Stimulated activated memory B cell treated with anti-CD40 and anti-IgM and Interleukin-4, amounts not matched to agents 10 μg/mL and 1 μg/mL and 100 μg/mL, for 72 hours (primary cell): ENCODE data around the gene PCDH10.

ENCODE experiments used
- ATAC-seq: fragments of 150-1000 bp; cut with Tn5 transposase; 2 replicates; pipeline ENCODE4 v1.10.0; 2021
- H3K27ac Mint-ChIP-seq: one replicate; pipeline ENCODE4 v1.8.0; 2022; ENCODE audit warnings: mild to moderate bottlenecking, mixed read lengths
- H3K27me3 Mint-ChIP-seq: one replicate; pipeline ENCODE4 v1.8.0; 2022; ENCODE audit warnings: mixed read lengths
- H3K36me3 Mint-ChIP-seq: one replicate; pipeline ENCODE4 v1.8.0; 2022; ENCODE audit warnings: mixed read lengths
- H3K4me1 Mint-ChIP-seq: one replicate; pipeline ENCODE4 v1.8.0; 2022; ENCODE audit warnings: mixed read lengths
- H3K4me3 Mint-ChIP-seq: one replicate; pipeline ENCODE4 v1.8.0; 2022; ENCODE audit warnings: mild to moderate bottlenecking, moderate library complexity, mixed read lengths
- H3K9me3 Mint-ChIP-seq: one replicate; pipeline ENCODE4 v1.8.0; 2022; ENCODE audit warnings: mixed read lengths

Gene PCDH10

GRCh38 chr4:133148690-133149363, at the start of gene PCDH10:
Gene PCDH10, plus strand, starts transcription at chr4:133149294. Its CDS starts 847 bp downstream, at chr4:133150141.
- H3K4me1 Mint-ChIP-seq, result no peaks in the 10 kb centered on the region
- H3K27ac Mint-ChIP-seq, result no peak within 1 kb of the TSS
- no peaks in the 10 kb centered on the region for H3K9me3 Mint-ChIP-seq
- H3K4me3 Mint-ChIP-seq, result peak within 1 kb of the TSS; percentile 66
- no peak for ATAC-seq
- no peaks in the 10 kb centered on the region for H3K36me3 Mint-ChIP-seq
- peaks cover 69% of the 10 kb centered on the region for H3K27me3 Mint-ChIP-seq

- Mint-ChIP-seq H3K4me3 (no peak overlapping the region), H3K9me3 (peaks cover 3% of the 10 kb centered on the region), H3K36me3 (no peaks in the 10 kb centered on the region), H3K27ac (no peak overlapping the region), H3K27me3 (no peaks in the 10 kb centered on the region), H3K4me1 (no peaks in the 10 kb centered on the region)
- ATAC-seq, result no peak
These were observed 47.1 kb upstream of the PCDH10 start for GRCh38 chr4:133102043-133102442.

- Mint-ChIP-seq H3K4me1 (no peaks in the 10 kb centered on the region), H3K4me3 (no peak overlapping the region), H3K27me3 (no peaks in the 10 kb centered on the region), H3K9me3 (peaks cover 3% of the 10 kb centered on the region), H3K36me3 (no peaks in the 10 kb centered on the region), H3K27ac (no peak overlapping the region)
- no peak for ATAC-seq
These were observed 46.3 kb upstream of the PCDH10 start for GRCh38 chr4:133102612-133103409.

GRCh38 chr4:133112641-133113040, 36.5 kb upstream of the PCDH10 start:
- Mint-ChIP-seq H3K4me3 (no peak overlapping the region), H3K4me1 (no peaks in the 10 kb centered on the region), H3K27ac (no peak overlapping the region), H3K27me3 (no peaks in the 10 kb centered on the region), H3K36me3 (no peaks in the 10 kb centered on the region), H3K9me3 (no peaks in the 10 kb centered on the region)
- ATAC-seq, result no peak

- no peak for ATAC-seq
These were observed 24.3 kb upstream of the PCDH10 start for GRCh38 chr4:133124746-133125145.

GRCh38 chr4:133127500-133127899, 21.6 kb upstream of the PCDH10 start:
- Mint-ChIP-seq H3K27ac (no peak overlapping the region), H3K4me3 (no peak overlapping the region), H3K36me3 (no peaks in the 10 kb centered on the region), H3K27me3 (no peaks in the 10 kb centered on the region), H3K9me3 (peaks cover 3% of the 10 kb centered on the region), H3K4me1 (no peaks in the 10 kb centered on the region)
- ATAC-seq, result no peak

More at GRCh38 chr4:133124746-133125145, 24.3 kb upstream of the PCDH10 start:
- peaks cover 3% of the 10 kb centered on the region for H3K9me3 Mint-ChIP-seq
- H3K4me1 Mint-ChIP-seq, result no peaks in the 10 kb centered on the region
- no peaks in the 10 kb centered on the region for H3K27me3 Mint-ChIP-seq
- H3K36me3 Mint-ChIP-seq, result no peaks in the 10 kb centered on the region
- no peak overlapping the region for H3K27ac Mint-ChIP-seq
- no peak overlapping the region for H3K4me3 Mint-ChIP-seq

- no peak overlapping the region for H3K4me3 Mint-ChIP-seq
- H3K4me1 Mint-ChIP-seq, result no peaks in the 10 kb centered on the region
- peaks cover 3% of the 10 kb centered on the region for H3K9me3 Mint-ChIP-seq
- no peak for ATAC-seq
- H3K36me3 Mint-ChIP-seq, result no peaks in the 10 kb centered on the region
- H3K27ac Mint-ChIP-seq, result no peak overlapping the region
- no peaks in the 10 kb centered on the region for H3K27me3 Mint-ChIP-seq
These were observed 19.9 kb upstream of the PCDH10 start for GRCh38 chr4:133129237-133129636.

- ATAC-seq, result no peak
- no peaks in the 10 kb centered on the region for H3K27me3 Mint-ChIP-seq
- no peak overlapping the region for H3K4me3 Mint-ChIP-seq
- H3K9me3 Mint-ChIP-seq, result peaks cover 3% of the 10 kb centered on the region
- no peaks in the 10 kb centered on the region for H3K36me3 Mint-ChIP-seq
- no peaks in the 10 kb centered on the region for H3K4me1 Mint-ChIP-seq
- H3K27ac Mint-ChIP-seq, result no peak overlapping the region
These were observed 18.9 kb upstream of the PCDH10 start for GRCh38 chr4:133130171-133130570.

GRCh38 chr4:133131829-133132460, 17.1 kb upstream of the PCDH10 start:
- no peak overlapping the region for H3K27ac Mint-ChIP-seq
- no peaks in the 10 kb centered on the region for H3K4me1 Mint-ChIP-seq
- no peaks in the 10 kb centered on the region for H3K9me3 Mint-ChIP-seq
- H3K27me3 Mint-ChIP-seq, result no peaks in the 10 kb centered on the region
- no peaks in the 10 kb centered on the region for H3K36me3 Mint-ChIP-seq
- H3K4me3 Mint-ChIP-seq, result no peak overlapping the region
- no peak for ATAC-seq

GRCh38 chr4:133136833-133137232, 12.3 kb upstream of the PCDH10 start:
- Mint-ChIP-seq H3K36me3 (no peaks in the 10 kb centered on the region), H3K27me3 (no peaks in the 10 kb centered on the region), H3K9me3 (no peaks in the 10 kb centered on the region), H3K4me1 (no peaks in the 10 kb centered on the region), H3K4me3 (no peak overlapping the region), H3K27ac (no peak overlapping the region)
- ATAC-seq, result no peak

- no peak overlapping the region for H3K27ac Mint-ChIP-seq
- H3K36me3 Mint-ChIP-seq, result no peaks in the 10 kb centered on the region
- no peaks in the 10 kb centered on the region for H3K27me3 Mint-ChIP-seq
- no peak overlapping the region for H3K4me3 Mint-ChIP-seq
- ATAC-seq, result no peak
- no peaks in the 10 kb centered on the region for H3K9me3 Mint-ChIP-seq
- H3K4me1 Mint-ChIP-seq, result no peaks in the 10 kb centered on the region
These were observed 11.5 kb upstream of the PCDH10 start for GRCh38 chr4:133137571-133137970.

- Mint-ChIP-seq H3K4me1 (no peaks in the 10 kb centered on the region), H3K27ac (no peak overlapping the region), H3K36me3 (no peaks in the 10 kb centered on the region), H3K9me3 (no peaks in the 10 kb centered on the region), H3K4me3 (no peak overlapping the region), H3K27me3 (peaks cover 31% of the 10 kb centered on the region)
- no peak for ATAC-seq
These were observed 5.2 kb upstream of the PCDH10 start for GRCh38 chr4:133143775-133144430.

GRCh38 chr4:133145241-133145640, 3.9 kb upstream of the PCDH10 start:
- Mint-ChIP-seq H3K4me3 (no peak overlapping the region), H3K27me3 (peaks cover 43% of the 10 kb centered on the region), H3K27ac (no peak overlapping the region), H3K36me3 (no peaks in the 10 kb centered on the region), H3K9me3 (no peaks in the 10 kb centered on the region), H3K4me1 (no peaks in the 10 kb centered on the region)
- no peak for ATAC-seq

GRCh38 chr4:133145758-133146573, 3.1 kb upstream of the PCDH10 start:
- H3K36me3 Mint-ChIP-seq, result no peaks in the 10 kb centered on the region
- H3K27ac Mint-ChIP-seq, result no peak overlapping the region
- ATAC-seq, result no peak
- peaks cover 50% of the 10 kb centered on the region for H3K27me3 Mint-ChIP-seq
- H3K9me3 Mint-ChIP-seq, result no peaks in the 10 kb centered on the region
- H3K4me1 Mint-ChIP-seq, result no peaks in the 10 kb centered on the region
- no peak overlapping the region for H3K4me3 Mint-ChIP-seq
